ENCODE data around the gene LRRC59.
"Not testable (repeated sequence)": the region's sequence is repeated elsewhere in the genome, so short reads cannot be mapped to it uniquely, and the experiment has no call there.

The LRRC59 gene

GRCh38 chr17:50424246-50424995 lies 27.1 kb upstream of the LRRC59 start:
- DNase-seq, result no peak

- DNase-seq, result peak; percentile 68
Measured at GRCh38 chr17:50423553-50424159, 26.3 kb upstream of the LRRC59 start.

- DNase-seq, result no peak
Measured at GRCh38 chr17:50422738-50423137, 25.4 kb upstream of the LRRC59 start.

DNA sequence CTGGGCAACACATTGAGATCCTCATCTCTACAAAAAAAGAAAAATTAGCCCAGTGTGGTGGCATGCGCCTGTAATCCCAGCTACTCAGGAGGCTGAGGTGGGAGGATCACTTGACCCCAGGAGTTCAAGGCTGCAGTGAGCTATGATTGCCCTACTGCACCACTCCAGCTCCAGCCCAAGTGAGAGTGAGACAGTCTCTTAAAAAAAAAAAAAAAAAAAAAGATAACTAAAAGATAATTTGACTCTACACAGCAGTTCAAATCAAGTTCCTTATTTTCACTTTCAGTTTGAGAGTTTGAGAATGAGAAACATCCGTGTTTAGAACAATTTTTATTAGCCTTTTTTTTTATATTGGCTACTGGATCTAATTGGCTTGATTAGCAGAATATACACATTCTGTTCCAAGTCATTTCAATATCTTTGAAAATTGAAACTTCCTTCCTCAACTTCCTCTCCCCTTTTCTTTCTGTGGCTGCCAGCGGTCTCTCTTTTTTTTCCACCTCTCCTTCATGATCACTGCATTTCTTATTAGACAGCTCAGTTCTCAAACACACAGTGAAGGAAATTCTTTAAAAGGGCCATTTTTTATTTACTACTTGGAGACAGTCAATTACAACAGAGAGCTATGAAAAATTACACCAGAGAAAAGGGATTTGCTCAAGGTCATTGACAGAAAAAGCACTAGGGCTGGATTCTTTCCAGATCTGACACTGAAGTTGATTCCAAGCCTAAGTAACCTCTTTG lies 24.2 kb upstream of the LRRC59 start:
- peak; percentile 65 for DNase-seq

- DNase-seq, result no peak
Measured at GRCh38 chr17:50420419-50421112, 23.2 kb upstream of the LRRC59 start.

DNA sequence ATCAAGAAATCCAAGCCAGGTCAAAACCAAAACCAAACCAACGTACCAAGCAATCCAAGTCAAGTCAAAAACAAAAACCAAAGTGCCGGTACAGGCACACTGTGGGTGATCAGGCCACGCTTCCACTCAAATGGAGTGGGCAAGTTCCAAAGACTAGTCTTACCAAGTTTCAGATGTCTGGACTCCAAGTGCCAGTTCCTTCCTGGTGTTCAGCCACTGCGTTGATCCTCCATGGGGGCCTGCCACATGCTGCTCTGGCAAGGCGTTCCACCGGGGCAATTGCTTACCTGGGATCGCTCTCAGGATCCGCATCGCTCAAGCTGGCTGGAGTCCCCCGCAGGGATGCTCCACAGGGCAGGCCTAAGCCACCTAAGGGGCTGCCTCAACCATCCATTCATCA lies 22.3 kb upstream of the LRRC59 start:
- DNase-seq, result not testable (repeated sequence)

DNA sequence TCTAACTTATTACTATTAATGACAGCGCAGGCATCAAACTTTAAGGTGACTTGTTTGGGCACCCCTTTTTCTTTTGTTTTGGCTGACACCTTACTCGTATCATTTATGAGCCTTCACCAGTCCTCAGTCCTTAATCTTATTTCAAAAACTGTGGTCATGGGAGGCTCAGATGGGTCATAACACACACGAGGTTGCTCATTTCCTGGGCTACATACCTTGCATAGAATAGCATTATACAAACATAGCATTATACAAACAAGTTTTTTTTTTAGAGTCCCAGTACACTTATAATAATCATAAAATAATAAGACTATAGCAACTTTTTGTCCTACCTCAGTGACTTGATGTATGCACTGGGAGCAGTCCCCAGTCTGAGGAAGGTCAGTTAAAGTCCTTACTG lies 17.5 kb upstream of the LRRC59 start:
- DNase-seq, result no peak

DNA sequence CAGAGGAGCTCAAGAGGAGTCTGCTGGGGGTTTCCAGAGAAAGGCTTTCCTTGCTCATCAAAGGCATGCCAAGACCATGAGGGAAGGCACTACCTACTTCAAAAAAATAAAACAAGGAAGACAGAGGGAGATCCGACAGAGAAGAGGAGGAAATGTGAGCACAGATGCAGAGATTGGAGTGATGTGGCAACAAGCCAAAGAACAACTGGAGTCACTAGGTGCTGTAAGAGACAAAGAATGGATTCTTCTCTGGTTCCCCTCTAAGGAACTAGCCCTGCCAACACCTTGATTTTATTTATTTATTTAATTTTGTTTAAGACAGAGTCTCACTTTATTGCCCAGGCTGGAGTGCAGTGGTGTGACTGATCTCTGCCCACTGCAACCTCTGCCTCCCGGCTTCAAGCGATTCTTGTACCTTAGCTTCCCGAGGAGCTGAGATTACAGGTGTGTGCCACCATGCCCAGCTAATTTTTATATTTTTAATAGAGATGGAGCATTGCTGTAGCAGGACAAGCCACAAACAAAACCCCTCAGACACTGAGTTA lies 14.9 kb upstream of the LRRC59 start:
- DNase-seq, result no peak

- DNase-seq, result no peak
Measured at GRCh38 chr17:50407921-50408320, 10.6 kb upstream of the LRRC59 start.

DNA sequence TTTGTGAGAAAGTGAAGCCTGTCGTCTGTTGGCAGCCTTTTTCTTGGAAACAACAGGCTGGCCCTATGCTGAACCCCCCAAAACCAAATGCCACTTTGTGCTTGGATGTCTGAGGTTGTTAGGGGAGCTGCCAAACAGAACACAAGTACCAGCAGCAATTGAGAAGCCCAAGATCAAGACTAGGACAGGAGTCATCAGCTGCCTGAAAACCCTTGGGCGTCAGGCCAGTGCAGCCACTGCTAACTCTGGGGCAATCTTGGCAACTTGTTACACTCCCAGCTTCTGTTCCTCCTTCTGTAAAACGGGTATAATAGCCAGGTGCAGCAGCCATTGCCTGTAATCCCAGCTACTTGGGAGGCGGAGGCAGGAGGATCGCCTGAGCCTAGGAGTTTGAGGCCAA lies 9.3 kb upstream of the LRRC59 start:
- DNase-seq, result no peak

GRCh38 chr17:50405351-50405750 lies 8.0 kb upstream of the LRRC59 start:
- DNase-seq, result not testable (repeated sequence)

- not testable (repeated sequence) for DNase-seq
Measured at GRCh38 chr17:50399591-50399990, 2.3 kb upstream of the LRRC59 start.

DNA sequence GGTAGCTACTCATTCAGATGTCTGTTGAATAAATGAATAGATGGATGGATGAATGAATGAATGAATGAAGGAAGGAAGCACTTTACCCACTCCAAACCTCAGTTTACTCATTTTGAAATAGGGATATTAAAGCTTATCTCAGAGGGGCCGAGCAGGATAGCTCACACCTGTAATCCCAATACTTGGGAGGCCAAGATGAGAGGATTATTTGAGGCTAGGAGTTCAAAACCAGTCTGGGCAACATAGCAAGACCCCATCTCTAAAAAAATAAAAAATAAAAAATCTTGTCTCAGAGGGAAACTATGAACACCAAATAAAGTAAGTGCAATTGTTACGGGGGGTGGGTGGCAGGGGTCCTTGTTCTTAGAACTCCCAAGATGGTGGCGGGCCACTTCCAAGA lies 1.3 kb upstream of the LRRC59 start:
- not testable (repeated sequence) for DNase-seq

DNA sequence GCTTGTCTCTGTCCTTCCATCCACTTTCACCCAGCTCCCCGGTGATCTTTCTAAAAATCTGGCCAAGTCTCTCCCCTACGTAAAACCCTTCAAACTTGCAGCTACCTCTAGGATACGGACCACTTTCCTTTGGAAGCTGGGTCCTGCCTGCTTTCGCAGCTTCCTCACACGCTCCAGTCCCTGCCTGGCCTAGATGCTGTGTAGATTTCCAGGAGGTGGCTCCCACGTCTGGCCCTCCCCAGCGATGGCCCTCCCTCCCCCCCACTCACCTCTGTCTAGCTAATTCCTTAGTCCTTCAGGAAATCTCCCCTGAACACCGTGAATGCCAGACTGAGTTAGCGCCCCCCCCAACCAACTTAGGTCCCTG lies 579 bp upstream of the LRRC59 start:
- DNase-seq, result no peak

- peak; percentile 65 for DNase-seq
Measured at GRCh38 chr17:50396261-50397110, 837 bp downstream of the LRRC59 start.

- peak; percentile 25 for DNase-seq
Measured at GRCh38 chr17:50394711-50395110, 2.6 kb downstream of the LRRC59 start.

- DNase-seq, result no peak
Measured at GRCh38 chr17:50393700-50394099, 3.6 kb downstream of the LRRC59 start.

DNA sequence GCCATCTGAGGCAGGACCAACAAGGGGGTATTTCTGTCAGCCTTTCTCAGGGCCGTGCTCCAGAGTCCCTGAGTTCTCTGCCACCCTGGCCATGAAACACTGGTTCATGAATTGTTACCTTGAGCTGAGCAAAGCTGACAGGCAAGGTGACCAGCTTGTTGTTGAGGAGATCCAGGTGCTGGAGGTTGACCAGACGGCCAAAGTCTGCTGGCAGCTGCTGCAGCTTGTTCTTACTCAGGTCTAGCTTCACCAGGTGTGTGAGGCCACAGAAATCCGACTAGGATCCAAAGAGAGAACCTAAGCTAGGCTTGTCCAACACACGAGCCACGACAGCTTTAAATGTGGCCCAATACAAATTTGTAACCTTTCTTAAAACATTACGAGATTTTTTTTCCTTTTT lies 4.7 kb downstream of the LRRC59 start:
- DNase-seq, result no peak

DNA sequence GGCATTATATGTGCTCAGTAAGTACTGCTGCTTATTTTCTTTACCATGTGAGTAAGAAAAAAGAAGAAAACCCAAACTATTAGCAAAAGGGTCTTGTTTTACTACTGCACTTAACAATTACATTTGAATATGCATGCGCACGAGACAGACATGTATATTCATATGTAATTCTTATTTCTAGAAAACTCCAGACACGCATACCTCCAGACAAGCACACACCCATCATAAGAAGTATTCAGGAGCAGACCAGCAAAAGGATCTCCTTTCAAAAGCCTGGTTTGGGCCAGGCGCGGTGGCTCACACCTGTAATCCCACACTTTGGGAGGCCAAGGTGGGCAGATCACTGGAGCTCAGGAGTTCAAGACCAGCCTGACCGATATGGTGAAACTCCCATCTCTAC lies 7.8 kb downstream of the LRRC59 start:
- DNase-seq, result no peak

GRCh38 chr17:50388728-50389127 lies 8.6 kb downstream of the LRRC59 start:
- DNase-seq, result no peak

DNA sequence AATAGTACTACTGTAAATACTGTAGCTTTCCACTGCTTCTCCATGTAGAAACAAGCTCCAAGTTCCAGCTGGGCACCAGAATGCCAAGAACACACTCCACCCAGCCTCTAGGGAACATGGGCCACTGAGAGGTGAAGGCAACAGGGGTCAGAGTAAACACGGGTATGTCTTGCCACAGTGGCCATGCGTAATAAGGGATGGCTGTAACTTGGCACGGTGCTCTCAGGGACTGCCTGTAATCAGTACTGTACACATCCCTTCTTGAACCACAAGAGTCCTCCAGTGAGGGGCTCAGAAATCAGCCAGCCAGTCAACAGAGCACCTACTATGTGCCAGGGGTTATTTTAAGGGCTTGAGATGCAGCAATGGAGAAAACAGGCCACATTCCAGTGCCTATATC lies 10.8 kb downstream of the LRRC59 start:
- no peak for DNase-seq

DNA sequence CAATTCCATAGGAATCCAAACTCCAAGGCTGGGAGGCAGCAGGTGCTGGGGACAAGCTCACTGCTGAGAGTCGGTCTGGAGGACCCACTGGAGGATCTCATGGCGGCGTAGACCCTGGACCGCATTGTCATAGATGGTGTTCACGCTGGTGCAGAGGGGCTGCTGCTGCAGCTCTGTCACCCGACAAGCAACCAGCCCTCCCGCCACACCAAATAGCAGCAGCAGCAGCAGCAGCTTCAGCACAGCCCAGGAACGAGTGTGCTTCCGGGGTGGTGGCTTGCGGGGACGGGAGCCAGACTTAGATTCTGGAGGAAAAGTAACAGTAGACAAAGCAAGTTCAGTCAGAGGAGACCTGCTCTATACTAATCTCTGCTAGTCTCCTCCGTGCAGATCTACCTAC lies 14.4 kb downstream of the LRRC59 start:
- no peak for DNase-seq
